CD1c-positive myeloid dendritic cell (primary cell): ENCODE results near the gene MYBPHL.
A peak's percentile ranks its signal among the peaks of the same experiment; 100 is the strongest.

Experiments
- DNase-seq: peaks from one replicate; pipeline ENCODE4 v3.0.0-alpha.2; 2016; ENCODE audit errors: extremely low spot score

The MYBPHL gene

GRCh38 chr1:109252893-109253802 lies 53.7 kb downstream of the MYBPHL start:
- DNase-seq: no peak

- no peak for DNase-seq
These were observed 54.5 kb downstream of the MYBPHL start for GRCh38 chr1:109252167-109252892.

- no peak for DNase-seq
These were observed 55.3 kb downstream of the MYBPHL start for GRCh38 chr1:109251277-109252166.

- no peak for DNase-seq
These were observed 56.1 kb downstream of the MYBPHL start for GRCh38 chr1:109250454-109251276.

- no peak for DNase-seq
These were observed 57.0 kb downstream of the MYBPHL start for GRCh38 chr1:109249654-109250401.

- peak; percentile 74 for DNase-seq
These were observed 57.8 kb downstream of the MYBPHL start, which contains the start of gene CELSR2 for GRCh38 chr1:109248797-109249629. Gene CELSR2 (plus strand): TSS chr1:109249539. CDS start chr1:109250080, 541 bp downstream.

GRCh38 chr1:109248444-109248796 lies 58.4 kb downstream of the MYBPHL start:
- no peak for DNase-seq

- DNase-seq: no peak
These were observed 59.1 kb downstream of the MYBPHL start for GRCh38 chr1:109247401-109248365.

GRCh38 chr1:109246141-109246551 lies 60.7 kb downstream of the MYBPHL start:
- no peak for DNase-seq

- no peak for DNase-seq
These were observed 62.8 kb downstream of the MYBPHL start for GRCh38 chr1:109243860-109244552.

GRCh38 chr1:109243221-109243620 lies 63.6 kb downstream of the MYBPHL start:
- DNase-seq: no peak

- no peak for DNase-seq
These were observed 64.4 kb downstream of the MYBPHL start for GRCh38 chr1:109242387-109242786.
